Ectodermal cell (in vitro differentiated cells): ENCODE results near the gene PRKCSH.

ENCODE experiments used
- H3K27ac ChIP-seq: 2 replicates; pipeline ENCODE4 v1.7.0; 2013; ENCODE audit warnings: mild to moderate bottlenecking, low read depth, low read length; ENCODE audit not compliant: insufficient read depth, poor library complexity, severe bottlenecking
- H3K27me3 ChIP-seq: 2 replicates; pipeline ENCODE4 v1.7.0; 2013; ENCODE audit warnings: mild to moderate bottlenecking, low read length; ENCODE audit not compliant: insufficient read depth, control insufficient read depth, poor library complexity, severe bottlenecking
- H3K36me3 ChIP-seq: one replicate; pipeline ENCODE4 v1.7.0; 2013; ENCODE audit warnings: low read length; ENCODE audit not compliant: control insufficient read depth, insufficient read depth
- H3K4me1 ChIP-seq: one replicate; pipeline ENCODE4 v1.7.0; 2013; ENCODE audit warnings: low read length; ENCODE audit not compliant: control insufficient read depth, insufficient read depth
- H3K4me3 ChIP-seq: 2 replicates; pipeline ENCODE4 v1.7.0; 2013; ENCODE audit warnings: low read depth, low read length, control low read depth; ENCODE audit not compliant: insufficient read depth
- H3K9me3 ChIP-seq: 2 replicates; pipeline ENCODE4 v1.7.0; 2013; ENCODE audit warnings: mild to moderate bottlenecking, low read length, moderate library complexity; ENCODE audit not compliant: control insufficient read depth
- WGBS, 2 experiments: methylation state at CpG; one replicate each; pipeline ENCODE4 v1.1.7; 2013; ENCODE audit warnings: missing lambda C conversion rate in 2 of 2; 5-methylcytosine and 5-hydroxymethylcytosine counted together

PRKCSH gene

GRCh38 chr19:11437955-11438354 lies 2.5 kb downstream of the PRKCSH start:
- H3K9me3 ChIP-seq = no peaks in the 10 kb centered on the region
- no peak overlapping the region for H3K4me3 ChIP-seq
- 94 to 95% methylated on average over 9 of the region's 9 CpGs for WGBS, 2 experiments
- no peaks in the 10 kb centered on the region for H3K27me3 ChIP-seq
- H3K36me3 ChIP-seq = peaks cover 31% of the 10 kb centered on the region
- peaks cover 7% of the 10 kb centered on the region for H3K4me1 ChIP-seq
- H3K27ac ChIP-seq = no peak overlapping the region

- H3K4me3 ChIP-seq = no peak overlapping the region
- peaks cover 41% of the 10 kb centered on the region for H3K36me3 ChIP-seq
- no peaks in the 10 kb centered on the region for H3K27me3 ChIP-seq
- 91 to 94% methylated on average over 5 of the region's 5 CpGs for WGBS, 2 experiments
- no peaks in the 10 kb centered on the region for H3K9me3 ChIP-seq
- H3K27ac ChIP-seq = no peak overlapping the region
- H3K4me1 ChIP-seq = no peaks in the 10 kb centered on the region
Measured at GRCh38 chr19:11444059-11444458, 8.6 kb downstream of the PRKCSH start.

GRCh38 chr19:11445141-11445540 lies 9.7 kb downstream of the PRKCSH start:
- no peaks in the 10 kb centered on the region for H3K9me3 ChIP-seq
- WGBS, 2 experiments = 93 to 95% methylated on average over 13 of the region's 13 CpGs
- H3K27ac ChIP-seq = no peak overlapping the region
- no peak overlapping the region for H3K4me3 ChIP-seq
- peaks cover 39% of the 10 kb centered on the region for H3K36me3 ChIP-seq
- no peaks in the 10 kb centered on the region for H3K27me3 ChIP-seq
- no peaks in the 10 kb centered on the region for H3K4me1 ChIP-seq

GRCh38 chr19:11446271-11446651 lies 10.8 kb downstream of the PRKCSH start:
- no peaks in the 10 kb centered on the region for H3K9me3 ChIP-seq
- no peak overlapping the region for H3K27ac ChIP-seq
- H3K4me1 ChIP-seq = peaks cover 10% of the 10 kb centered on the region
- no peak overlapping the region for H3K4me3 ChIP-seq
- H3K27me3 ChIP-seq = no peaks in the 10 kb centered on the region
- H3K36me3 ChIP-seq = peaks cover 35% of the 10 kb centered on the region
- WGBS, 2 experiments = 91 to 92% methylated on average over 14 of the region's 14 CpGs

- H3K27me3 ChIP-seq = no peaks in the 10 kb centered on the region
- no peak overlapping the region for H3K27ac ChIP-seq
- no peak overlapping the region for H3K4me3 ChIP-seq
- H3K36me3 ChIP-seq = peaks cover 30% of the 10 kb centered on the region
- H3K9me3 ChIP-seq = no peaks in the 10 kb centered on the region
- 82 to 86% methylated on average over 23 of the region's 23 CpGs for WGBS, 2 experiments
- peaks cover 15% of the 10 kb centered on the region for H3K4me1 ChIP-seq
Measured at GRCh38 chr19:11446652-11447301, 11.3 kb downstream of the PRKCSH start.

GRCh38 chr19:11447347-11448262 lies 12.2 kb downstream of the PRKCSH start:
- H3K4me3 ChIP-seq = no peak overlapping the region
- peaks cover 21% of the 10 kb centered on the region for H3K4me1 ChIP-seq
- H3K9me3 ChIP-seq = no peaks in the 10 kb centered on the region
- peaks cover 26% of the 10 kb centered on the region for H3K36me3 ChIP-seq
- no peak overlapping the region for H3K27ac ChIP-seq
- WGBS, 2 experiments = 95 to 96% methylated on average over 35 of the region's 35 CpGs
- H3K27me3 ChIP-seq = no peaks in the 10 kb centered on the region

GRCh38 chr19:11448410-11448809 lies 13.0 kb downstream of the PRKCSH start:
- Histone ChIP-seq H3K27ac (no peak overlapping the region), H3K4me3 (no peak overlapping the region), H3K9me3 (no peaks in the 10 kb centered on the region), H3K4me1 (peaks cover 22% of the 10 kb centered on the region), H3K27me3 (no peaks in the 10 kb centered on the region), H3K36me3 (peaks cover 26% of the 10 kb centered on the region)
- WGBS, 2 experiments = 95% methylated on average over 13 of the region's 13 CpGs

- no peaks in the 10 kb centered on the region for H3K9me3 ChIP-seq
- WGBS, 2 experiments = 95 to 96% methylated on average over 31 of the region's 31 CpGs
- no peaks in the 10 kb centered on the region for H3K27me3 ChIP-seq
- H3K36me3 ChIP-seq = peaks cover 26% of the 10 kb centered on the region
- no peak overlapping the region for H3K4me3 ChIP-seq
- peaks cover 22% of the 10 kb centered on the region for H3K4me1 ChIP-seq
- H3K27ac ChIP-seq = no peak overlapping the region
Measured at GRCh38 chr19:11448923-11449554, 13.6 kb downstream of the PRKCSH start.

- H3K27ac ChIP-seq = peak overlapping the region; percentile 16
- peaks cover 26% of the 10 kb centered on the region for H3K36me3 ChIP-seq
- H3K27me3 ChIP-seq = no peaks in the 10 kb centered on the region
- no peak overlapping the region for H3K4me3 ChIP-seq
- H3K4me1 ChIP-seq = peaks cover 22% of the 10 kb centered on the region
- 88 to 91% methylated on average over 21 of the region's 21 CpGs for WGBS, 2 experiments
- H3K9me3 ChIP-seq = no peaks in the 10 kb centered on the region
Measured at GRCh38 chr19:11450570-11451326, 15.3 kb downstream of the PRKCSH start.
